GM10248 (cell line): Measurements from ENCODE around the gene NELL1.

Experiments used
- CTCF ChIA-PET: fragments of 300-600 bp; sonication (Branson Sonifier 250); formaldehyde crosslinking; extraction: SDS; loops from one replicate; lab custom pipeline; 2021; ENCODE audit warnings: antibody characterized with exemption; lab: Yijun Ruan, JAX
- POLR2A ChIA-PET: fragments of 350-650 bp; sonication (Branson Sonifier 250); formaldehyde crosslinking; extraction: SDS; loops from one replicate; lab custom pipeline; 2020; ENCODE audit warnings: antibody characterized with exemption; lab: Yijun Ruan, JAX
- DNase-seq: peaks from one replicate; pipeline ENCODE4 v3.0.0; 2012; ENCODE audit errors: extremely low spot score
- CTCF ChIP-seq: IDR thresholded peaks from 2 replicates; pipeline ENCODE4 v1.5.1; 2012; ENCODE audit warnings: mild to moderate bottlenecking, low read depth; ENCODE audit errors: extremely low read depth, missing control alignments, control extremely low read depth

NELL1 gene

GRCh38 chr11:21116009-21116408 is 446.6 kb downstream of the NELL1 start:
- DNase-seq: no peak
- CTCF ChIA-PET: no interaction called here
- POLR2A ChIA-PET: no interaction called here
- no peak for TF ChIP-seq CTCF

GRCh38 chr11:21119411-21119810 is 450.0 kb downstream of the NELL1 start:
- CTCF ChIA-PET: no interaction called here
- no peak for TF ChIP-seq CTCF
- POLR2A ChIA-PET: no interaction called here
- DNase-seq: no peak

GRCh38 chr11:21121991-21122390 is 452.6 kb downstream of the NELL1 start:
- no peak for TF ChIP-seq CTCF
- no peak for DNase-seq
- CTCF ChIA-PET: interaction anchor here (1.1 to 1.4 kb wide), 3 partner anchors 11 to 18 kb away, joined by 3 to 6 read pairs (median 4); no protein-coding TSS in a partner anchor
- POLR2A ChIA-PET: interaction anchor here (0.6 kb wide), 1 partner anchor 745 kb away, joined by 4 read pairs; no protein-coding TSS in a partner anchor

- ChIA-PET POLR2A (interaction anchor here (0.6 kb wide), 1 partner anchor 745 kb away, joined by 4 read pairs; no protein-coding TSS in a partner anchor), CTCF (interaction anchor here (1.1 to 1.4 kb wide), 4 partner anchors 10 to 23 kb away, joined by 3 to 6 read pairs (median 4); no protein-coding TSS in a partner anchor)
- DNase-seq: no peak
- TF ChIP-seq CTCF: no peak
Observed at GRCh38 chr11:21122523-21122922, 453.1 kb downstream of the NELL1 start.

- ChIA-PET POLR2A (no interaction called here), CTCF (interaction anchor here (1.0 to 1.8 kb wide), 2 partner anchors 10 kb away, joined by 3 to 6 read pairs; no protein-coding TSS in a partner anchor)
- no peak for TF ChIP-seq CTCF
- no peak for DNase-seq
Observed at GRCh38 chr11:21132146-21132720, 462.8 kb downstream of the NELL1 start.

- no peak for DNase-seq
- ChIA-PET POLR2A (no interaction called here), CTCF (interaction anchor here (1.0 to 1.8 kb wide), 2 partner anchors 9 to 11 kb away, joined by 3 to 6 read pairs; no protein-coding TSS in a partner anchor)
- TF ChIP-seq CTCF: no peak
Observed at GRCh38 chr11:21133244-21133643, 463.9 kb downstream of the NELL1 start.
